NCI-H1048 (cell line): ENCODE data around the gene TTYH3.
"Not testable (repeated sequence)": the region's sequence is repeated elsewhere in the genome, so short reads cannot be mapped to it uniquely, and the experiment has no call there.

Source experiments
- DNase-seq: peaks from one replicate; lab custom pipeline; 2025; lab: John Stamatoyannopoulos, UW

Gene TTYH3

DNA sequence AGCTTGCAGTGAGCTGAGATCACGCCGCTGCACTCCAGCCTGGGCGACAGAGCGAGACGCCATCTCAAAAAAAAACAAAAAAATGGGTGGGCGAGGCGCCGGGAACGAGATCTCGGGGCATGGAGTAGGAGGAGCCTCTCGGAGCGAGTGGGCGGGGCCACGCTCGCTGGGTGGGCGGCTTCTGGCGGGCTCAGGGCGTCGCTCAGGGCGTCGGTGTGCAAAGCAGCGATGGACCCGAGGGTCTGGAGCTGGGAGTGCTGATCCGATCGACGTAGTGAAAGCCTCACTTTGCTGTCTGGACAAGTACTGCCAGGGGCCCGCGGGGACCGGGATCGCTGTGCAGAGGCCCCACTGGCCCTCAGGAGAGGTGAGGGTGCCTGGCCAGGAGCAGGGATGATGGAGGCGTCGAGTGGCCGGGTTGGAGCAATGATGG, 33.6 kb downstream of the TTYH3 start:
- no peak for DNase-seq

DNA sequence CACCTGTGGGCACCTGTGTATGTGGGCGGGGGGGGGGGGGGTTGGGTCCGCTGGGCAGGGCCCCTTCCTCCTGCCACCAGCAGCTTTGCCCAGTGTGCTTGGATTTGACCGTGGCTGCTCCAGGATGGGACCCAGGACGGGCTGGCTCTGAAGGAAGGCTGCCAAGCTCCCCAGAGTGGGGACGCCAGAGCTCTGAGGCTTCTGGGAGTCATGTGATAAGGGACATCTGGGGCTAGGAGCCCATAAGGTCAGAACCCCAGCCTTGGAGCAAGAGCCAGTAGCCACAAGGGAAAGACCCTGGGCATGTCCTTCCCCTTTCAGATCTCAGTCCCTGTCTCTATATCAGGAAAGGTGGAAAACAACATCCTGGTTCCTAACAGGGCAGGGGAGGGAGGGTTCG, 34.4 kb downstream of the TTYH3 start:
- no peak for DNase-seq

DNA sequence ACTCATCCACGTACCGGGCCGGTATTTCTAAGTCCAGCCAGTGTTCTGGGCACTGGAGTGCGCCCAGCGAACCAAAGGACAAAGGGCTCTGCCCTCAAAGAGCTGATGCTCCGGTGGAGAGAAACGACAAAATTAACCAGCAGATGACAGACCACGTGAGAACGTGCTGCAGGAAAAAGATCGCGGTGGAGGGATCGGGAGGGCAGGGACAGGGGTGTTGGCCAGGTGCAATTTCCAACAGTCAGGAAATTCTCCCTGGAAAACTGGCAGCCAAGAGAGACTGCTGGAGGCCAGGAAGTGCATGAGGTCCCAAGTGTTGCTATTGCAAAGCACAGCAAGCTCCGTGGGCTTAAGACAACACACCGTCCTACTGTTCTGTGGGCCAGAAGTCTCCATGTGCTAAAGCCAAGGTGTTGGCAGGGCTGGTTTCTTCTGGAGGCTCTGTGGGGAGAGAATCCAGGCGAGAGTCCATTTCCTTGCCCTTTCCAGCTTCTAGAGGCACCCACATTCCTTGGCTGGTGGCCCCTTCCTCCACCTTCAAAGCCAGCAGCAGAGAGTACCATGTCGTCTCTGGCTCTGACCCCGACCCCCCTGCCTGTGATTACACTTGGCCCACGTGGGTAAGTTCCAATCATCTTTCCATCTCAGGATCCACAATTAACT, 34.9 kb downstream of the TTYH3 start:
- DNase-seq: no peak

DNA sequence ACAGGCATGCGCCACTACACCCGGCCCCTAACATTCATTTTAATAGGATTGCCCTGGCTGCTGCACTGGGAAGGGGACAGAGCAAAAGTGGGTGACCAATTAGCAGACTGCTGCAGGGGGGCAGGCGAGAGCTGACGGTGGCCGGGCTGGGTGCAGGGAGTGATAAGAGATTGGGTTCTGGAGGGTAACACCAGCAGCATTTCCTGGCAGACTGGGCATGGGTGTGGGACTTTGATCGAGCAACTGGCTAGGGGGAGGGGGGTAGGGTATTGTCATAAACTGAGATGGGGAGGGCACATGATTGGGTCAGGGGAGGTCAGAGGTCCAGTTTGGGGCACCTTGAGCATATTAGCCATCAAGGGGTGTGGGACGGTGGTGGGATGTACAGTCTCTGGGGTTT, 36.1 kb downstream of the TTYH3 start:
- DNase-seq: no peak

DNA sequence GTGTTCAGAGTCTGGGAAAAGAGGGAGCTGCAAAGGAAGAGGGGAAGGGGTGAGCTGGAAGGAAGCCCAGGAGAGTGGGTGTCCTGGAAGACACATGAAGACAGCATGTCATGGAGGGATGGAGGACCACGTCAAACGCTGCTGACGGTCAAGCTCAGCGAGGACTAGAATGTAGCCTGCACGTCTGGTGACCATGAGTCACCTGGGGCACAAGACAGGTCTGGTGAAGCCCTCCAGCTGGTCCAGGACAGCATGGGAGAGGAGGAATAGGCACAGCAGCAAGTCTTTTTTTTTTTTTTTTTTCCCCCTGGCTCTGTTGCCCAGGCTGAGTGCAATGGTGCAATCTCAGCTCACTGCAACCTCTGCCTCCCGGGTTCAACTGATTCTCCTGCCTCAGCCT, 36.6 kb downstream of the TTYH3 start:
- DNase-seq: no peak

DNA sequence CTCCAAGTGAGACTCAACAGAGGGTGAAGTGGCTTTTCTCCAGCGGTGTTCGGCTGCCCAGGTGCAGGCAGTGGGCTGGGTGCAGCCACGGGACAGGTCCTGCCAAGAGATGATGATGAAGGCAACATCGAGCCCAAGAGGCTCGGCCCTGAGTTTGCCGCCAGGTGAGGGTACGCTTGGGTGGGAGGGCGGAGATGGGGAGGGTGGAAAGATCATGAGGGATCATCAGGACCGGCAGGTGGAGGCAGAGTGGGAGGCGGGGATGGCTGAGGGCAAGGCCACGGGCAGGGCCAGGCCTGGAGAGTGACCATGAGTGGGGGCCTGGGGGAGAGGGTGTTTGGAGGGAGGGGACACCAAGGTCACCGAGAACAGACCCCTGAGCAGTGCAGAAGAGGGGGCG, 38.4 kb downstream of the TTYH3 start:
- no peak for DNase-seq

DNA sequence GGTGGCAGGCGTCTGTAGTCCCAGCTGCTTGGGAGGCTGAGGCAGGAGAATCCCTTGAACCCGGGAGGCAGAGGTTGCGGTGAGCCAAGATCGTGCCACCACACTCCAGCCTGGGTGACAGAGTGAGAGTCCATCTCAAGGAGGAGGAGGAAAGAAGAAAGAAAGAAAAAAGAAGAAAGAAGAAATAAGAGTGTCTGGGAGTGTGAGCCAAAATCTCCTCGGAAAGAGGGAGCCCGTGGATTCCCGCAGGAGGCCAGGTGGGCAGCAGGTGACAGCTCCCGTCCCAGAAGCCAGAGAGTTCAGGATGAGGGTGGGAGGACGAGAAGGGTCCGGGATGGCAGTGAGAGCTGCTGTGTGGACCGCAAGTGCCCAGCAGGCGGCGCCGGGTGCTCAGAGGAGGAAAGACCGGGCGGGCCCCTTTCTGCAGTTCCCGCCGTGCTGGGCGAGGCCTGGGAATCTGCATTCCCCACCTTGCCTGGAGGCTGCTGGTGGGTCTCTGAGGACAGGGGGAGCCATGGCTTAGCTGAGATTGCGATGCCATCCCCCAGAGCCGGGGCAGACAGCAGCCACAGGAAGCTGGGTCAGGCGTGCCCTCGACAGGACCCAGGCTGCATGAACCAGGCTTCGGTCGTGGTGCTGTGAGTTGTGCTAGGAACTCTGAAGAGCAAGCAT, 39.1 kb downstream of the TTYH3 start:
- DNase-seq: no peak

DNA sequence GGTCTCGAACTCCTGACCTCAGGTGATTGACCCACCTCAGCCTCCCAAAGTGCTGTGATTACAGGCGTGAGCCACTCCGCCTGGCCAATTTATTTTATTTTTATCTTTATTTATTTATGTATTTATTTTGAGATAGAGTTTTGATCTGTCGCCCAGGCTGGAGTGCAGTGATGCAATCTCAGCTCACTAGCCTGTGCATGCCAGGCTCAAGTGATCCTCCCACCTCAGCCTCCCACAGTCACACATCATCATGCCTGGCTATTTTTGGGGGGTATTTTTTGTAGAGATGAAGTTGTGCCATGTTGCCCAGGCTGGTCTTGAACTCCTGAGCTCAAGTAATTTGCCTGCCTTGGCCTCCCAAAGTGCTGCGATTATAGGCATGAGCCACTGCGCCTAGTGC, 41.4 kb downstream of the TTYH3 start:
- DNase-seq: not testable (repeated sequence)

DNA sequence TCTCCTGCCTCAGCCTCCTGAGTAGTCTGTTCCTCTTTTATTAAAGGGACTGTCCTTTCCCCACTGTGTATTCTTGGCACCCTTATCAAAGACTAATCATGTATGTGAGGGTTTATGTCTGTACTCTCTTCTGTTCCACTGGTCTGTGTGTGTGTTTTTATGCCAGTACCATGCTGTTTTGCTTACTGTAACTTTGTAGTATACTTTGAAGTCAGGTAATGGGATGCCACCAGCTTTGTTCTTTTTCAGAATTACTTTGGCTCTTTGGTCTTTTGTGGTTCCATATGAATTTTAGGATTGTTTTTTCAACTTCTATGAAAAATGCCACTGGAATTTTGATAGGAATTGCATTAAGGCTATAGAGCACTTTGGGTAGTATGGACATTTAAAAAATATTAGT, 42.1 kb downstream of the TTYH3 start:
- no peak for DNase-seq

DNA sequence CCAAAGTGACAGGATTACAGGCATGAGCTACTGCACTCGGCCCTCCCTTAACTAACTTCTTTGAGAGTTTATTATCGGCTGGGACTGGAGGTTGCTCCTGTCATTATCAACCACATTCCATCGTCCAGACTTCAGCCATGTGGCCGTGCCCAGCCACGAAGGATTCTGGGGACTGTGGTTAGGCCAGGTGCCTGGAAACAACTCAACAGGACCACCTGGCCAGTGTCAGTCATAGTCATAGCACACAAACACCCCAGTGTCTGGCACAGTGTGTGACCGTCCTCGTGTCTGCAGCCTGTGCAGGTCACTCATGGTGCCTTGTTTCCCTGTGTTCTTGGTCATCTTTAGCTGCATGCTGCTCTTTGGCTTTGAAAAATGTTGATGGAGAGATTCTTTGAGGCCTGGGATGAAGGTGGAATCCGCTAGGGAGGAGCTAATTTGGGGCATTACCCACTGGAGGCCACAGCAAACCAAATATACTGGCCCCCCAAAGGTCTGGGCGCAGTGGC, 43.5 kb downstream of the TTYH3 start:
- no peak for DNase-seq

DNA sequence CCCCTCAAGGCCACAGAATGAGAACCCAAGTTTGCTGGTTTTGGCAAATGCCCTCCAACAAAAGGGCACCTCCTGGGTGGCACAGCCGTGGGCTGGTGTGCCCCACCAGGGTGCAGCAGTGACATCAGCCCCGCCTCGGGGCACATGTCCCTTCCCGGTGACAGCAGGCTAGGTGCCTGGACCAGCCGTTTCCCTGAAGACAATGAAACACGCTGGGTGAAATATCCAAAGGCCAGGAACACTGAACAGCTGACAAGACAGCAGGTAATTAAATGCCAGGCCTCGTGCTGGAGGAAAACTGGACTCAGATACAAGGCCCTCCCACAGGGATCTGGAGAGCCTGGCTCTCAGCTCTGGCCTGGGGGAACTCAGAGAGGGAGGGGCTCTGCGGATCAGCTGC, 44.8 kb downstream of the TTYH3 start:
- not testable (repeated sequence) for DNase-seq

DNA sequence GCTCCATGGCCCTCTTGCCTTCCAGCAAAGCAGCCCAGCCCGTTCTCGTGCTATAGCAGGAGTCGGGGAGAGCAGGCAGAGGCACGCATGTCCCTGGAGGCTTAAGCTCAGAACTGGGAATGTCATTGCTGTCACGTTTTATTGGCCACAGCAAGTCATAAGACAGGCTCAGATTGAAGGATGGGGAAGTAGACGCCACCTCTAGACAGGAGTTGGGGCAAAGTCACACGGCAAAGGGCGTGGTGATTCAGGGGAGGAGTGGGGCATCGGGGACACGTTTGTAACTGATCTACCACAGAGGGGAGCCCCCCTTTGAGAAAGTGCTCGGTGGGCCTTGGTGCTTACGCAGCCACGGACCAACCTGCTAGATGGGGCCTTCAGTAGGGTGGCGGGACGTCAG, 46.7 kb downstream of the TTYH3 start:
- DNase-seq: not testable (repeated sequence)

DNA sequence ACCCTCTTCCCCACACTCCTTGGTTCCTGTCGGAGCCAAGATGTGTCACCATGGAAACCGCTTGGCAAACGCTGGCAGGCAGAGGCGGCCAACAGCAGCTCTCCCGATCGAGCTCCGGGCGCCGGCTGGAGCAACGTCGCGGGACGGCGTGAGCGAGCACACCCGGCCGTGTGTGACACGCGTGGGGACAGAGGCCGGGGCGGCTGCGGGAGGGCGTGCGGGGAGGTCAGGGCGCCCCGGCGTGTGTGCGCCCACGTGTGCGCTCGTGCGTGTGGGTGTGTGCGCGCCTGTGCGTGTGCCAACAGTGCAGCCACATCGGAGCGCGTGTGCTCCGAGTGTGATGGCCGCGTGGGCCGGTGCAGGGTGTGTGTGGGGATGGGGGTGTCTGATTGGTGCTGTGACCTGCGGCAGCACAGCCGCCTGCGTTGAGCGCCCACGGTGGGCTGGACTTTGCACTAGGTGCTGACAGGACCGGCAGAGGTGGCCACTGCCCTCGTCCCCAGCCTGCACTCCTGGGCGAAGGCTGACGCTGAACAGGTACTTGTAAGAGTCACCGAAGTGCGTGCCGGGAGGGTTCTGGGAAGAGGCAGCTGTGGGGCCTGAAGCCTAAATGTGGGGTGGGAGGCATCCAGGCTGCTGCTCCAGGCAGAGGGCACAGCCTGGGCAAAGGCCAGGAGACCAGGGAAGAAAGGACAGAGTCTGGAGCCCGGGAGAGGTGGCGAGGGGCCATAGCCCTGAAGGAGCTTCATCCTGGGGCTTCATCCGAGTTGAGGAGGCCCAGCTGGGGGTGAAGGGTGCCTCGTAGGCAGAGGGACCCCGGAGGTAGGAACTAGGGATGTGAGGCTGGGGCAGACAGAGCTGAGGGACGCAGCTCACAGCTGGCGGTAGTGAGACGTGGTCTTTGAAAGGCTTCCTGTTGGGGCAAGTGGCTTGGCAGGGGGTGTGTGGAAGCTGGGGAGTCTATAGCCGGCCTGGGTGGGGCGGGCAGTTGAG, 47.6 kb downstream of the TTYH3 start:
- DNase-seq: not testable (repeated sequence)

DNA sequence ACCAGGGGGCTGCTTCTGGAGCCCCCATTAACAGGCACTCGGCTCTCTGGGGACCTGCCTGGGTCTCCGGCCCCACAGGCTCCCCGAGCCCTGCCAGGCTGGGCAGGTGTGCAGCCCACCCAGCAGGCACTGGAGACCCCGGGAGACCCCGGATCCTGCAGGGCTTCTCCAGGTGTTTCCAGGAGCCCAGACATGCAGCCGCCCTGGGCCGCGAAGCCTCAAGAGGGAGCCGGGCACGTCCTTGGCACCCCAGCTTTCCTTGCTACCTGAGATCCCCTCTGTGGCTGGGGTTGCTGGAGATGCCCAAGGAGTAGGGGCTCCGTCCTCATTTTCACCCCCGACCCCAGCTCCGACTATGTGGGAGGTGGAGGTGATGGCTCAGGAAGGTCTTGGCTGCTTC, 48.5 kb downstream of the TTYH3 start:
- DNase-seq: no peak

DNA sequence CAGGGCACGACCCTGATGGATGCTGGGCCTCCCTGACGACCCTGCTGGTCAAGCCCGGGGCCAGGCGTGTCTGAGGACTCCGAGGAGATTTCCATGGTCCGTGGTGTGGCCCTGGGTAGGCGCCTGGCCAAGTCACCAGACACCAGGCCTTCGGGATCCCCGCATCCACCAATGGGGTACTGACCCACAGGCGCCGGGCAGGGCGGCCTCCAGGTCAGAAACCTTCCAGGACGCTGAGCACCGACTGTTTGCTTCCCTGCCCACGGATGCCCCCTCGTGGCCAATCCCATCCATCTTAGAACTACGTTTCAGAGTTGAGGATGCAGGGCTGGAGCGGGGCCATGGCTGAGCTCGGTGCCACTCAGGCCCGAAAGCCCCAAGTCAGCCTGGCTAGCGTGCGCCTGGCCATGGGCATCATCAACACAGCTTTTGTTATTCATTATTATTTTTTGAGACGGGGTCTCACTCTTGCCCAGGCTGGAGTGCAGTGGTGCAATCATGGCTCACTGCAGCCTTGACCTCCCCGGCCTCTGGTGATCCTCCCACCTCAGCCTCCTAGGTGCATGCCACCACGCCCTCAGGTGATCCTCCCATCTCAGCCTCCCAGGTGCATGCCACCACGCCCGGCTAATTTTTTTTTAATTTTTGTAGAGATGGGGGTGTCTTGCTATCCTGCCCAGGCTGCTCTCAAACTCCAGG, 49.2 kb downstream of the TTYH3 start:
- no peak for DNase-seq

DNA sequence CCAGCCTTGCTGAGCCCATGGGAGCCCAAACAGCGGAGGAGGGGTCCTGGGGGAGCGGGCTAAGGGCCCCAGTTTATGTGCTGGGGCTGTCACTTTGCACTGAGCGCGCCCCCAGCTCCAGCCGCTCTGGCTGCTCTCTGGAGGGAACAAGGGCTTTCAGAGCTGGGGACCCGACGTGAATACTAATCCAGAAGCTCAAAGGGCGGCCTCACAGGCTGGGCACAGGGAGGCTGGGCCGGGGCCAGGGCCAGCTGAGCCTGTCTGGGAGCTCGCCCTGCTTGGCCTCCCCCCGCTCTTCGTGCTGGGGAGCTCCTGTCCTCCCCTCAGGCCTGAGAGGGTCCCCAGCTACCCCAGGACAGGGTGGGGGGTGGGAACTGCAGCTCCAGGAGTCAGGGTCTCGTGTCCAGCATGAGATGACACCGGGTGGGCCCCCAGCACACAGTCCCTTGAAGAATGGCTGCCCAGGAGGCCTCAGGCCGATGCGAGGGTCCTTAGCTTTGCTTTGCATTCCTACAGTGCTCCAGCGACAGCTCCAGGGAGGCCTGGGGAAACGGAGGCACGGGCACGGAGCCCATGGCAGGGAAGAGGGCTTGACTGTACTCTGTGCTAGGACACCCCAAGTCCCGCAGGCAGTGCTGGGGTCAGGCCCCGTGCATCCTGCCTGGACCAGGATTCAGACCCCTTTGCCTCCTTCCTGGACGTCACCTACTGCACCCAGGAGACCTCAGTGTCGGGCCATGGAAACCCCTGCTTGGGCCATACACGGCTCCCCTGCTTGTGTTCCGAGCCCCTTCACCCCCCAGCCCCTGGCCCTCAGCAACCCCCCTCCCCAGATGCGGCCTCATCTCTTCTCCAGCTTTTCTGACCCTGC, 50.4 kb downstream of the TTYH3 start:
- no peak for DNase-seq

DNA sequence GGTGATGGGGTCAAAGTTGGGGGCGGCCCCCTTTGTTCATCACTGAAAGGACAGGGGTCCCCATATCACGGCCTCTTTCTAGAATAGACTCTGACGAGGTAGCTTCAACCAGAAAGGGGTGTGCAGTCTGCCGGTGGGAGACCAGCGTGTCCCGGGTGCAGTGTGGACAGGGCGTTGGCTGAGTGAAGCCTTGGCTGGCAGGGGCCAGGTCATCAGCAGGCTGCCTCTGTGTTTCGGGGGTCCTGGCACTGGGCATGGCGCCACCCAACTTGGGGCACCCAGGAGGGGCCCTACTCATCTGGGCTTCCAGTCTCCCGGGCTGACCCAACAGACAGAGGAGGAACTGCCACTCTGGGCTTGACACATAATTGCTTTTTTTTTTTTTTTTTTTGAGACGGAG, 52.7 kb downstream of the TTYH3 start:
- DNase-seq: no peak

DNA sequence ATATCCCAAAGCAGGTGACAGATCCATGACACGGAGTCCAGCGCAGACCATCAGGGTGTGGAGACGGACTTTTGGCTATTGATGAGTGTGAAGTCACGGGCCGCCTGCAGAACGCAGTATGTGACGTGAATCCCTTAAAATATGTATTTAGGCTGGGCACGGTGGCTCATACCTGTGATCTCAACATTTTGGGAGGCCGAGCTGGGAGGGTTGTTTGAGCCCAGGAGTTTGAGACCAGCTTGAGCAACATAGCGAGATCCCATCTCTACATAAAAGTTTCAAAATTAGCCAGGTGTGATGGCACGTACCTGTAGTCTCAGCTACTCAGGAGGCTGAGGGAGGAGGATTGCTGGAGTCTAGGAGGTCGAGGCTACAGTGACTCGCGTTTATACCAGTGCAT, 54.3 kb downstream of the TTYH3 start:
- no peak for DNase-seq

DNA sequence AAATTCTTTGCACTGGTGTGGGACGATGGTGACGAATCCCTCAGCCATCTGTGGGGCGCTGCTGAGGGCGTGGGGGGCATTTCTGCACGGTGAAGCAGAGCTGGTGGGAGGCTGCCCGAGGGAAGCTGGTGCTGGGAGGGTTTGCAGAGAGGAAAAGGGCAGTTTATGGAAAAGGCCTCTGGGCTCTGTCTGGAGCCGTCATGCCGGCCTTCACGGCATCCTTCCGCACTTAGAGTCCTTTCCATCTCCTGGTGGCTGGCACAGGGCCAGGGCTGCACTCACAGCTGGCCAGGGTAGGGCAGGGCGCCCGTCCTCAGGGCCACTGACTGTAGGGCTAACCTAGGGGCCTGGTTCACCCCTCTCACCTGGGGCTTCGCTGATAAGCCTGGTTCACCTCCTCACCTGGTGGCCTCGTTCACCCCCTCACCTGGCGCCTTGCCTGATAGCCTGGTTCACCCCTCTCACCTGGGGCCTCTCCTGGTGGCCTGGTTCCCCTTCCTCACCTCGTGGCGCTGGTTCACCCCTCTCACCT, 55.6 kb downstream of the TTYH3 start:
- DNase-seq: no peak

DNA sequence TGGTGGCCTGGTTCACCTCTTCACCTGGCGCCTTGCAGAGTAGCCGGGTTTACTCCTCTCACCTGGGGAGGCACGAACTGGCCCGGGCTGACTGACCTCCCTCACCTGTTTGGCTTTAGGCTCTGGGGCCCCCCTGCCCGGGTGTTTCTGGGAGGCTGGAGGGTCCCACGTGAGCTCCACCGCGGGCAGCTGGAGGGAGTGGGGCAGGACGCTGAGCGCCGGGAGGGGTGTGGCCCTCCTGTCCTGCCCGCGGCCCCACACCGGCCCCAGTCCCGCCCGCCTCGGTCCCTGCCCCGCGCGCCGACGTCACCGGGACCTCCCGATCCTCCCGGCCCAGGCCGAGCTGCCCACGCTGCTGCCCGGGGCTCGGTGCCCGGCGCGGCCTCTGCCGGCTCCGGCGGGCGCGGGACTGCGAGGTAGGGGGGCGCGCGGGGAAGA, 56.1 kb downstream of the TTYH3 start, which contains the start of gene AMZ1:
Gene AMZ1 (plus strand): TSS at position 322 of the 438 bp plus-strand sequence. CDS start 12,250 bp downstream, outside the sequence.
- no peak for DNase-seq
